K562 (cell line): Measurements from ENCODE around the gene C17orf113. TPM values are rescaled to one million over a fixed set of nuclear protein-coding genes. Genes with fewer than 3 reads are reported as not detected.

Experiments
- ATAC-seq: fragments of 200-7000 bp; cut with Tn5 transposase; 3 replicates; pipeline ENCODE4 v1.9.1; 2020; ENCODE audit warnings: moderate library complexity
- BruUV-seq: library from RNA; stranded (reverse); fragments of 400-500 nt; replicated peaks from 2 replicates; lab custom pipeline; 2021; lab: Mats Ljungman, UMichigan
- CTCF ChIA-PET: fragments of 300-600 bp; formaldehyde crosslinking; extraction: SDS; loops from one replicate; lab custom pipeline; 2021; ENCODE audit warnings: low intra/inter-chr PET ratio; lab: Yijun Ruan, JAX
- POLR2A ChIA-PET: fragments of 300-600, 350-650 bp; sonication (Branson Sonifier 250); formaldehyde crosslinking; extraction: SDS; loops from one replicate; lab custom pipeline; 2021; ENCODE audit warnings: antibody characterized with exemption, inconsistent platforms; lab: Yijun Ruan, JAX
- DNase-seq, 4 experiments: peaks; one replicate each; pipeline versions ENCODE4 v3.0.0 to v3.0.0-alpha.2; 2011 to 2018; ENCODE audit warnings: low spot score in 3 of 4, mixed read lengths in 3 of 4; ENCODE audit errors: extremely low read depth in 1 of 4
- FAIRE-seq: peaks from 2 replicates; lab custom pipeline; 2011; peaks lifted over from hg19 to GRCh38; lab: Jason Lieb, UNC
- H2AFZ ChIP-seq: 2 replicates; pipeline ENCODE4 v1.6.0; 2011; ENCODE audit warnings: low read depth, low read length, control low read depth, inconsistent platforms
- H3K27ac ChIP-seq: fragments of 200-600 bp; 3 replicates; pipeline ENCODE4 v1.8.0; 2011; ENCODE audit warnings: low read depth, mild to moderate bottlenecking, control low read depth, inconsistent platforms, low read length, moderate library complexity, mixed read lengths; ENCODE audit errors: extremely low read depth
- H3K27me3 ChIP-seq, 2 experiments: fragments of 300-600 bp in 1 of 2; 2 replicates in 1 of 2; 3 replicates in 1 of 2; pipeline versions ENCODE4 v1.6.0 to v1.8.0; 2011; ENCODE audit warnings: inconsistent platforms in 2 of 2, low read length in 2 of 2, mild to moderate bottlenecking in 1 of 2, mixed read lengths in 1 of 2, moderate library complexity in 1 of 2; ENCODE audit not compliant: control insufficient read depth in 2 of 2, insufficient read depth in 2 of 2
- H3K36me3 ChIP-seq: fragments of 300-600 bp; 3 replicates; pipeline ENCODE4 v1.8.0; 2011; ENCODE audit warnings: mild to moderate bottlenecking, low read length, inconsistent platforms; ENCODE audit not compliant: control insufficient read depth, insufficient read depth
- H3K4me1 ChIP-seq, 2 experiments: fragments of 200-600 bp in 1 of 2; replicated peaks in 1 of 2; 2 replicates in 1 of 2; 3 replicates in 1 of 2; pipeline versions ENCODE4 v1.5.1 to v1.8.0; 2011; ENCODE audit warnings: inconsistent platforms in 2 of 2, low read length in 2 of 2, mild to moderate bottlenecking in 1 of 2, mixed read lengths in 1 of 2, moderate library complexity in 1 of 2; ENCODE audit not compliant: control insufficient read depth in 2 of 2, insufficient read depth in 2 of 2
- H3K4me2 ChIP-seq: 2 replicates; pipeline ENCODE4 v1.6.1; 2011; ENCODE audit warnings: low read length, control low read depth, inconsistent platforms, mixed read lengths; ENCODE audit not compliant: insufficient read depth
- H3K4me3 ChIP-seq: fragments of 200-600 bp; sonication (generic), shearing (Covaris generic); 2 replicates; pipeline ENCODE4 v1.5.1; 2016; ENCODE audit warnings: control low read depth, inconsistent platforms
- H3K79me2 ChIP-seq: fragments of 200-600 bp; 3 replicates; pipeline ENCODE4 v1.8.0; 2011; ENCODE audit warnings: low read length, inconsistent platforms; ENCODE audit not compliant: control insufficient read depth, insufficient read depth
- H3K9ac ChIP-seq, 2 experiments: 2 replicates each; pipeline versions ENCODE4 v1.6.0 to v1.6.1; 2011; ENCODE audit warnings: low read depth in 2 of 2, low read length in 2 of 2, control low read depth in 1 of 2, inconsistent platforms in 1 of 2, mild to moderate bottlenecking in 1 of 2, mixed read lengths in 1 of 2; ENCODE audit not compliant: insufficient read depth in 1 of 2
- H3K9me1 ChIP-seq: one replicate; pipeline ENCODE4 v1.6.0; 2011; ENCODE audit warnings: inconsistent platforms, mild to moderate bottlenecking, low read length, moderate library complexity; ENCODE audit not compliant: control insufficient read depth, insufficient read depth
- H3K9me3 ChIP-seq: replicated peaks from 2 replicates; pipeline ENCODE4 v1.5.1; 2011; ENCODE audit warnings: low read depth, low read length, inconsistent platforms; ENCODE audit not compliant: control insufficient read depth, insufficient read depth
- H4K20me1 ChIP-seq: replicated peaks from 2 replicates; pipeline ENCODE4 v1.6.1; 2011; ENCODE audit warnings: low read length, inconsistent platforms, mixed read lengths; ENCODE audit not compliant: control insufficient read depth, insufficient read depth
- HMGN3 ChIP-seq: IDR thresholded peaks from 2 replicates; pipeline ENCODE4 v1.6.1; 2011; ENCODE audit warnings: borderline replicate concordance, low read depth, mild to moderate bottlenecking, mixed read lengths, low read length; ENCODE audit not compliant: insufficient read length; ENCODE audit errors: extremely low read depth
- MCM7 ChIP-seq, 2 experiments: fragments of 450-650 bp; IDR thresholded peaks; 2 replicates each; pipeline ENCODE4 v1.6.1; 2016 to 2018
- NCOA6 ChIP-seq: fragments of 450-650 bp; IDR thresholded peaks from 2 replicates; pipeline ENCODE4 v1.6.1; 2017; ENCODE audit warnings: mild to moderate bottlenecking
- POLR2A ChIP-seq: fragments of 450-650 bp; conservative IDR thresholded peaks from 2 replicates; pipeline ENCODE4 v1.6.1; 2016
- SNAPC5 ChIP-seq: fragments of 250-450 bp; sonication (Bioruptor Pico); IDR thresholded peaks from 2 replicates; pipeline ENCODE4 v1.8.0; 2021; ENCODE audit warnings: moderate library complexity, mild to moderate bottlenecking, inconsistent platforms
- SPI1 ChIP-seq: IDR thresholded peaks from 2 replicates; pipeline ENCODE4 v1.6.1; 2011; ENCODE audit warnings: low read depth, low read length, control low read depth, borderline replicate concordance
- TAF15 ChIP-seq: fragments of 200-400 bp; formaldehyde crosslinking; IDR thresholded peaks from 2 replicates; pipeline ENCODE4 v1.6.1; 2017; ENCODE audit warnings: mild to moderate bottlenecking, low read depth, low read length, moderate library complexity
- TCFL5 ChIP-seq: fragments of 250-450 bp; sonication (Bioruptor Pico); conservative IDR thresholded peaks from 2 replicates; pipeline ENCODE4 v1.6.1; 2021; ENCODE audit warnings: mild to moderate bottlenecking, moderate library complexity, matching md5 sums
- WGBS: fragments of 100-300 bp; shearing (Covaris generic); methylation state at CpG from one replicate; pipeline ENCODE4 v1.1.6; 2016; ENCODE audit warnings: low coverage, mixed read lengths; ENCODE audit not compliant: insufficient coverage; ENCODE audit errors: missing lambda C conversion rate; 5-methylcytosine and 5-hydroxymethylcytosine counted together
- in situ Hi-C: fragments of 300-500 bp; cut with MboI; formaldehyde crosslinking; loops from 4 replicates; pipeline ENCODE4 v1.15.0; 2018; ENCODE audit warnings: inconsistent platforms, mixed read lengths
- intact Hi-C: fragments of 100-400 bp; cut with micrococcal nuclease; formaldehyde crosslinking; loops from 2 replicates; pipeline ENCODE4 v1.14.2; 2022
- polyA plus RNA-seq, 8 experiments: library from polyadenylated mRNA; depleted of rRNA in 4 of 8; stranded (reverse) in 5 of 8; unstranded in 3 of 8; fragments of >200 nt; fragmentation: Nextera tagmentation in 2 of 8; fragmentation: Illumina TruSeq in 1 of 8; extraction: Ambion mirVana in 2 of 8; extraction: Trizol in 1 of 8; gene quantifications; 2 replicates each; pipeline versions ENCODE4 v1.2.1 to v1.2.3, GENCODE V29; 2011 to 2014; ENCODE audit warnings: inconsistent platforms in 1 of 8, missing spikeins in 1 of 8
- total RNA-seq, 7 experiments: library from RNA; depleted of rRNA in 6 of 7; stranded (reverse); fragments of >200 nt in 6 of 7; fragmentation: Illumina TruSeq in 2 of 7; extraction: Trizol in 2 of 7; gene quantifications; 2 replicates each; pipeline versions ENCODE4 v1.2.1 to v1.2.3, GENCODE V29; 2011 to 2021; ENCODE audit warnings: low replicate concordance in 1 of 7

C17orf113 gene
- total and polyA plus RNA-seq, 9 of the 15 experiments (the other 6 are each of a cell fraction or from before 2014, with no cell fraction given), result 0.10 to 1.2 (median 0.31) TPM

GRCh38 chr17:42000413-42001133 is 49.8 kb downstream of the C17orf113 start:
- CTCF ChIA-PET, result no interaction called here
- Histone ChIP-seq H3K4me1 (no peaks in the 10 kb centered on the region; a peak in 1 of 5 replicates), H3K4me2 (no peak overlapping the region), H3K36me3 (peaks cover 85% of the 10 kb centered on the region), H3K4me3 (no peak overlapping the region), H3K9me3 (no peaks in the 10 kb centered on the region), H3K9me1 (no peaks in the 10 kb centered on the region), H3K9ac (no peak overlapping the region), H3K27ac (no peak overlapping the region), H3K27me3 (no peaks in the 10 kb centered on the region), H2AFZ (no peak overlapping the region), H3K79me2 (peaks cover 47% of the 10 kb centered on the region), H4K20me1 (peaks cover 19% of the 10 kb centered on the region; the same call in 1 of the 2 replicates)
- DNase-seq, result no peak
- 91% methylated on average over 3 of the region's 3 CpGs for WGBS
- no peak for FAIRE-seq
- POLR2A ChIA-PET, result interaction anchor here (0.8 to 3.9 kb wide), 3 partner anchors 13 to 34 kb away, joined by 3 to 16 read pairs (median 3); partner anchors contain the start of gene CNP
- intact Hi-C loops (no loop called here), in situ Hi-C loops (no loop called here)
- no peak for ATAC-seq
- BruUV-seq, result no TSS peak
- TF ChIP-seq POLR2A, result no peak
- no peak for TF ChIP-seq TCFL5
- no peak for TF ChIP-seq TAF15
- TF ChIP-seq NCOA6, result no peak
- TF ChIP-seq MCM7 (IDR thresholded peaks at IDR 0.05), result no peak
- TF ChIP-seq SPI1, result no peak
- TF ChIP-seq SNAPC5 (CRISPR knock-in tag), result no peak
- TF ChIP-seq HMGN3, result no peak
